HG03103 (cell line): ENCODE data around the gene KRTAP19-8.

Experiments used
- ATAC-seq: cut with Tn5 transposase; IDR thresholded peaks from one replicate; pipeline ENCODE4 v1.9.1; 2021; ENCODE audit warnings: low read depth; ENCODE audit not compliant: unreplicated experiment

The KRTAP19-8 gene

GRCh38 chr21:31038376-31038775 is at the start of gene KRTAP19-8:
TSS of gene KRTAP19-8 (minus strand) at chr21:31038476. CDS start at chr21:31038443, 33 bp downstream.
- no peak for ATAC-seq

- no peak for ATAC-seq
These were observed 49.6 kb upstream of the KRTAP19-8 start for GRCh38 chr21:31087639-31088473.

GRCh38 chr21:31084689-31085088 is 46.4 kb upstream of the KRTAP19-8 start:
- ATAC-seq = no peak

GRCh38 chr21:31078796-31079195 is 40.5 kb upstream of the KRTAP19-8 start:
- peak; percentile 86 for ATAC-seq

- no peak for ATAC-seq
These were observed 39.9 kb upstream of the KRTAP19-8 start for GRCh38 chr21:31078216-31078615.

- ATAC-seq = no peak
These were observed 37.6 kb upstream of the KRTAP19-8 start for GRCh38 chr21:31075848-31076247.

GRCh38 chr21:31072533-31072932 is 34.3 kb upstream of the KRTAP19-8 start:
- no peak for ATAC-seq

GRCh38 chr21:31064803-31065202 is 26.5 kb upstream of the KRTAP19-8 start:
- ATAC-seq = peak; percentile 95

- ATAC-seq = no peak
These were observed 14.3 kb upstream of the KRTAP19-8 start for GRCh38 chr21:31052489-31053142.

GRCh38 chr21:31050577-31051157 is 12.4 kb upstream of the KRTAP19-8 start:
- ATAC-seq = no peak

GRCh38 chr21:31045841-31046240 is 7.6 kb upstream of the KRTAP19-8 start:
- no peak for ATAC-seq

- ATAC-seq = no peak
These were observed 5.2 kb upstream of the KRTAP19-8 start for GRCh38 chr21:31043471-31043870.

- peak; percentile 32 for ATAC-seq
These were observed 3.8 kb upstream of the KRTAP19-8 start for GRCh38 chr21:31042080-31042464.

GRCh38 chr21:31041295-31042079 is 3.2 kb upstream of the KRTAP19-8 start:
- ATAC-seq = peak; percentile 68

- ATAC-seq = no peak
These were observed 3.9 kb downstream of the KRTAP19-8 start for GRCh38 chr21:31034378-31034777.

- peak; percentile 91 for ATAC-seq
These were observed 7.7 kb downstream of the KRTAP19-8 start for GRCh38 chr21:31030367-31031106.

- ATAC-seq = no peak
These were observed 14.6 kb downstream of the KRTAP19-8 start for GRCh38 chr21:31023680-31024079.

GRCh38 chr21:31022306-31022705 is 16.0 kb downstream of the KRTAP19-8 start:
- ATAC-seq = no peak

- ATAC-seq = no peak
These were observed 20.0 kb downstream of the KRTAP19-8 start for GRCh38 chr21:31018232-31018631.

GRCh38 chr21:31014891-31015290 is 23.4 kb downstream of the KRTAP19-8 start:
- ATAC-seq = no peak
